ENCODE results near the gene RAB24.

DNA sequence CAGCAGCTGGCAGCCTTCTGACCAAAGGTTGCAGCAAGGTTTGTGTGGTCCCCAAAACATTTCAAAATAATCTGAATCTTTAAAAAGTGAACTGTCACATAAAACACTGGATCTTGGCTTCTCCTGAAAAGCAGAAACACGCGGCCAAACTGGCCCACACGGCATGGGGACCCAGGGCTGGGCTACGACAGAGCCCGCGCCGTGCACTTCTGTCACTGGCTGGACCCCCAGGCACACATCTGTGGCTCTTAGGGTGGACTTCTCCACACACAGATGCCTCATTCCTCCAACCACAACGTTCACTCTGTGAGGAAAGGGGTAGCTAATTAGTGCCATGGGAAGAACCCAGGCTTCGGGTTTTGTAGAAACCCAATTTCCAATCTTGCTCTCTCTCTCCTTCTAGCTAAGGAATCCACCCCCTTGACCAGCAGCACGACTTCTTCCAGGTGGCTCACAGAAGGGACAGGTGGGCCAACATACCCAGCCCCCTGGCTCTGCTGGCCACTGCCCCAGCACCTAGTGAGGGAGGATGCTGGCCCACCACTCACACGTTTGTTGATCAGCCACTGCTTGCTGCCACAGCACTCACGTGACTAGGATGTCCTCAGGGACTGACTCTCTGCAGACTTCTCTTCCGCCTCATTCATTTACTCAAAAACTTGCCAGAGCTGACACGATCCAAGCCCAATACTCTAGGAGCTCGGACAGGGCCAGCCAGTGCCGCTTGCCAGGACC is 30.1 kb upstream of the RAB24 start:
- TF ChIP-seq, protein P1, sequence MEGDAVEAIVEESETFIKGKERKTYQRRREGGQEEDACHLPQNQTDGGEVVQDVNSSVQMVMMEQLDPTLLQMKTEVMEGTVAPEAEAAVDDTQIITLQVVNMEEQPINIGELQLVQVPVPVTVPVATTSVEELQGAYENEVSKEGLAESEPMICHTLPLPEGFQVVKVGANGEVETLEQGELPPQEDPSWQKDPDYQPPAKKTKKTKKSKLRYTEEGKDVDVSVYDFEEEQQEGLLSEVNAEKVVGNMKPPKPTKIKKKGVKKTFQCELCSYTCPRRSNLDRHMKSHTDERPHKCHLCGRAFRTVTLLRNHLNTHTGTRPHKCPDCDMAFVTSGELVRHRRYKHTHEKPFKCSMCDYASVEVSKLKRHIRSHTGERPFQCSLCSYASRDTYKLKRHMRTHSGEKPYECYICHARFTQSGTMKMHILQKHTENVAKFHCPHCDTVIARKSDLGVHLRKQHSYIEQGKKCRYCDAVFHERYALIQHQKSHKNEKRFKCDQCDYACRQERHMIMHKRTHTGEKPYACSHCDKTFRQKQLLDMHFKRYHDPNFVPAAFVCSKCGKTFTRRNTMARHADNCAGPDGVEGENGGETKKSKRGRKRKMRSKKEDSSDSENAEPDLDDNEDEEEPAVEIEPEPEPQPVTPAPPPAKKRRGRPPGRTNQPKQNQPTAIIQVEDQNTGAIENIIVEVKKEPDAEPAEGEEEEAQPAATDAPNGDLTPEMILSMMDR (IDR thresholded peaks at IDR 0.05; ENCODE audit: insufficient read depth, low read length, poor library complexity, severe bottlenecking): no peak
- no peak for TF ChIP-seq EZH2phosphoT487 (conservative IDR thresholded peaks at IDR 0.05; ENCODE audit: low read length)

Measured in SU-DHL-6 (cell line).